ENCODE results near the gene FAM20A. TPM values are rescaled to one million over a fixed set of nuclear protein-coding genes. Genes with fewer than 3 reads are reported as not detected.

FAM20A gene
- total and polyA plus RNA-seq, 2 of the 8 experiments (the other 6 are each of a cell fraction or from before 2014, with no cell fraction given): 3.6 to 11.9 TPM

GRCh38 chr17:68570526-68570925 lies 30.6 kb downstream of the FAM20A start (continued):
- TF ChIP-seq CHD7 (IDR thresholded peaks at IDR 0.05; ENCODE audit: insufficient replicate concordance, low read length) (no peak), POU5F1 (IDR thresholded peaks at IDR 0.05; ENCODE audit: low read depth, low read length) (no peak), ZNF274 (IDR thresholded peaks at IDR 0.05; ENCODE audit: borderline replicate concordance, extremely low read depth, low read length) (no peak), SAP30 (IDR thresholded peaks at IDR 0.05; ENCODE audit: insufficient read depth, insufficient replicate concordance, low read length) (no peak), CEBPB (IDR thresholded peaks at IDR 0.05; ENCODE audit: low read depth, low read length) (no peak), BRCA1 (IDR thresholded peaks at IDR 0.05; ENCODE audit: low read depth, low read length) (no peak), RFX5 (IDR thresholded peaks at IDR 0.05; ENCODE audit: borderline replicate concordance, low read depth, low read length) (no peak), GTF2F1 (IDR thresholded peaks at IDR 0.05; ENCODE audit: borderline replicate concordance, low read depth, low read length) (no peak), SIX5 (IDR thresholded peaks at IDR 0.05; ENCODE audit: low read depth, low read length) (no peak)
